Activated naive CD4-positive, alpha-beta T cell treated with anti-CD3 and anti-CD28 coated beads for 36 hours (primary cell): Measurements from ENCODE around the gene SP3. TPM values are rescaled to one million over a fixed set of nuclear protein-coding genes. Genes with fewer than 3 reads are reported as not detected.

Experiments used
- CTCF ChIA-PET: fragments of 350-600 bp; sonication (Branson Sonifier 250); formaldehyde crosslinking; loops from one replicate; lab custom pipeline; 2021; ENCODE audit warnings: antibody characterized with exemption; lab: Charles Lee
- DNase-seq: peaks from one replicate; pipeline ENCODE4 v3.0.0-alpha.2; 2020
- H3K27ac Mint-ChIP-seq: one replicate; pipeline ENCODE4 v1.8.0; 2021; ENCODE audit warnings: mild to moderate bottlenecking, mixed read lengths
- H3K27me3 Mint-ChIP-seq: one replicate; pipeline ENCODE4 v1.8.0; 2021; ENCODE audit warnings: low read depth, mixed read lengths
- H3K36me3 Mint-ChIP-seq: one replicate; pipeline ENCODE4 v1.8.0; 2021; ENCODE audit warnings: low read depth, mixed read lengths
- H3K4me1 Mint-ChIP-seq: one replicate; pipeline ENCODE4 v1.8.0; 2021; ENCODE audit warnings: low read depth, mixed read lengths
- H3K4me3 Mint-ChIP-seq: one replicate; pipeline ENCODE4 v1.8.0; 2021; ENCODE audit warnings: mild to moderate bottlenecking, moderate library complexity, mixed read lengths
- H3K9me3 Mint-ChIP-seq: one replicate; pipeline ENCODE4 v1.8.0; 2021; ENCODE audit warnings: mixed read lengths
- intact Hi-C: fragments of 100-400 bp; cut with micrococcal nuclease; formaldehyde crosslinking; loops from one replicate; pipeline ENCODE4 v1.15.1; 2023
- total RNA-seq, 2 experiments: library from RNA; stranded (reverse); gene quantifications; one replicate each; pipeline ENCODE4 v1.2.3, GENCODE V29; 2021

Gene SP3
- total RNA-seq, 2 experiments from 2014 or later: 89.8 to 99.7 TPM

DNA sequence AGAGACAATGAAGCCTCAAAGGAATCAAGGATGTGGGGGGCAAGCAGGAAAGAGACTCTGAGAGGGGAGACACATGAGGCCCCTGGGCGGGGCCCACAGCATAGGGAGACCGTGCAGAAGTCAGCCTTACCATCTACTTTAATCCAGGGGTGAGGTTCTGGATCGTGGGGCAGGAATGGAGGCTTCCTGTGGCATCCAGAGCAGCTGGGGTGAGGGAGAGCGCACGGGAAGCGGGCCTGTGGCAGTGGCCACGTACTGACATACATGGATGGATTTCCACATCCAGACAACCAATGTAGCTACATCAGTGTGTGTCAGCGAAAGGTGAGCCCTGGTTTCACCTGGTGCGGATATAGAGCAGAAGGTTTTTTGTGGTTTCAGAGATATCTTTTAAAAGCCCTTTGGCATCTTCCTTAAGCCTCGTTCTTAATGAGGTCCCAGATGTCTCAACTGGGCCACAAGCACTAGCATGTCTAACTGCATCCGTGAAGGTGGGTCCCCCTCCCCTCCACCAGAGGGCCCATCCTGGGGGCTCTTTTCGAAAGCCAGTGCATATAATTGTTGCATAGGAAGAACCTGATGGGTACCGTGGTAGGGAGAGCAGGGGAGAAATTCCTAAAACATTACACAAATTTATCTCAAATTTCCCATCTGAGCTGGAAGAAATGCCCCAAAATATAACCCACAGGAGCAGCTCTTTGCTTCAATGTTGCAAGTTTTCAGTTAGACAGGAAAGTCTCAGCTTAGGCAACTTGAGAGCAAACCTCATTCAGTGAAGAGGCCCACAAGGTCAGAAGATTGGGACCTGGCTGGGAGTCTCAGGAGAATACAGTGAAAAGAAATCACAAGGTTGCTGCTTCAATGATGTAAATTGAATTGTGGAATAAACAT lies 90.9 kb downstream of the SP3 start:
- Mint-ChIP-seq H3K9me3 (no peaks in the 10 kb centered on the region), H3K27ac (no peak overlapping the region), H3K36me3 (no peaks in the 10 kb centered on the region), H3K4me3 (no peak overlapping the region), H3K27me3 (peaks cover 4% of the 10 kb centered on the region), H3K4me1 (no peaks in the 10 kb centered on the region)
- intact Hi-C loops: no loop called here
- DNase-seq: no peak
- CTCF ChIA-PET: no interaction called here

- peaks cover 4% of the 10 kb centered on the region for H3K27me3 Mint-ChIP-seq
- no peak for DNase-seq
- H3K9me3 Mint-ChIP-seq: no peaks in the 10 kb centered on the region
- H3K4me3 Mint-ChIP-seq: no peak overlapping the region
- intact Hi-C loops: no loop called here
- H3K36me3 Mint-ChIP-seq: no peaks in the 10 kb centered on the region
- H3K27ac Mint-ChIP-seq: no peak overlapping the region
- no peaks in the 10 kb centered on the region for H3K4me1 Mint-ChIP-seq
- CTCF ChIA-PET: no interaction called here
Measured at GRCh38 chr2:173872714-173873113, 92.5 kb downstream of the SP3 start.

DNA sequence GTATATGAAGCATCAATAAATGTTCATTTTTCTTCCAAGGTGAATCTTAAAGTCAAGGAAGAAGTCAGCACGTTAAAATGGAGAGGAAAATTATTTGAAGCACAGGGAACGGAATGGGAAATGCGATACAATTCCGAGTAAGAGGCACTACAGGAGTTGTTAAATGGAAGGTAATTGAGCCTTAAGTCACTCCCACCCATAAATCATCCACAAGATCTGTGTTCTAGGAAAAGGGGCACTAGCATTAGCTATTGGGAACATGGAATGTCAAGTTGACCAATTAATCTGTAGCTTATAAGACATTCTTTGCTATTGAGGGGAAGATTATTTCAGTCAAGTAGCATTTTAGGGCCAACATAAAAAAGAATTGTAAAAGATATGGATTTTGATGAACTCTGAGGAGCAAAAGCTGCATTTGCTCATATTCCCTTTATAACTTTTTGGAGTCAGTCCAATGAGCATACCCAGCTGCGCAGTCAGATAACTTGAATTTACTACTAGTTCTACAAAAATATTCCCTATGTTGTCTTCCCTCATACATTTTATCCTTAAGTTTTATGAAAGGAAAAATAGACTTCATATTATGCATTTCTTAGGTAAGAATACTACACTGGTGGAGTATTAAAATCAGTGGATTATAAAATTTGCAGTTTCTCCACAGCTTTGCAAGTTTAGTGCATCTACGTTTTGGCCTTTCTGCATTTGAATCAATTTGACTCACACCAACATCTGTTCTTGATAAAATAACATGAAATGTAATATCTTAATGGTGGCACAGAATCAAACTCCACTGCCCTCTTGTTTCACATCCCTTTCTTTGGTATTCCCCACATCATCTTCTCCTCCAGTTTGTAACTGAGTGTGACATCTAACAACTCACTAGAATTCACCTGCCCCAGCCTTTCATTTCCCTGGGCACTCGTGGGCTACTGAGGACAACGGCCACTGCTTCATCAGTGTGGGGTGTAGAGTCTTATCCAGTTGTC lies 95.6 kb downstream of the SP3 start:
- Mint-ChIP-seq H3K27ac (no peak overlapping the region), H3K4me1 (no peaks in the 10 kb centered on the region), H3K36me3 (no peaks in the 10 kb centered on the region), H3K27me3 (no peaks in the 10 kb centered on the region), H3K4me3 (no peak overlapping the region), H3K9me3 (no peaks in the 10 kb centered on the region)
- CTCF ChIA-PET: interaction anchor here (0.6 kb wide), 1 partner anchor 316 kb away, joined by 4 read pairs; no protein-coding TSS in a partner anchor
- DNase-seq: no peak
- intact Hi-C loops: no loop called here

GRCh38 chr2:173868406-173868805 lies 96.8 kb downstream of the SP3 start:
- Mint-ChIP-seq H3K4me3 (no peak overlapping the region), H3K4me1 (no peaks in the 10 kb centered on the region), H3K36me3 (no peaks in the 10 kb centered on the region), H3K27ac (no peak overlapping the region), H3K9me3 (no peaks in the 10 kb centered on the region), H3K27me3 (no peaks in the 10 kb centered on the region)
- intact Hi-C loops: no loop called here
- DNase-seq: no peak
- CTCF ChIA-PET: no interaction called here

- DNase-seq: no peak
- CTCF ChIA-PET: interaction anchor here (1.0 kb wide), 1 partner anchor 18 kb away, joined by 3 read pairs; no protein-coding TSS in a partner anchor
- Mint-ChIP-seq H3K9me3 (no peaks in the 10 kb centered on the region), H3K27me3 (no peaks in the 10 kb centered on the region), H3K27ac (no peak overlapping the region), H3K36me3 (no peaks in the 10 kb centered on the region), H3K4me3 (no peak overlapping the region), H3K4me1 (no peaks in the 10 kb centered on the region)
- intact Hi-C loops: no loop called here
Measured at GRCh38 chr2:173866874-173867618, 98.1 kb downstream of the SP3 start.

DNA sequence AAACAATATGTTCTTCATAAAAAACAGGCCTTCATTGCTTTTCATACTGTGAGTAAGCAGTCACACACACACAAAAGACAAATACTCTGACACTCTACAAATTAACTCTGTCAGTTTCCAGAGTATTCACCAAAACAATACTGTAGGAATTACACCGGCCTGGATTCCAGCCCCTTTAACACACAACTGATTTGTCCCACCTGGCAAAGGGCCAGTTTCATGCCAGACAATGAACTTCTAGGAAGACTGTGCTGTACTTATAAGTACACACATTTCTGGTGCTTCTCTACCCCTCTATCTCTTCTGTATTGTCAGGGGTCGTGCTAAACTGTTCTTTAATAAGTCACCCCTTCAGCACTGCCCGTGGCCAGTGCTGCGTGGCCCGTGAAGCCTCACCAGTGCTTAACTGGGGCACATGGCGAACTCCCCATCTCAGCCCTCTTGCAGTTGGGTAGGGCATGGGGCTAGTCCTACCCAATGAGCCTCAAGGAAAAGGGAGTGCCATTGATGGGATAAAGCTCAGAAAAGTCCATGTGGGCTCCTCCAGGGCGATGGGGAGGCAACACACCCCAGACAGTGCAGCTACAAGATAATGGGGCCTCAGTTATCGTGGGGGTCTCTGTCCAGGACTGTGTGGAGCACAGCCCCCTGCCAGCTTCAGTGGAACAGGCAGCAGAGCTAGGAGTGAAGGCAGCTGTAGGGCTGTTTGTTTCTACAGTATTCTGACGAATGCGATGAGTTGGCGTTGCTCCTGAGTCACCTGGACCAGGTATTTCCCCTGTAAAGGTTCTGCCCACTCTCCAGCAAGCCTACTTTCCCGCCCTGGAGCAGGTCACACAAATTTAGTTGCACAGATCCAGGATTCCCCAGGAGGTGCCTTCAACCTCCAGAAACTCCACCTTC lies 99.0 kb downstream of the SP3 start:
- Mint-ChIP-seq H3K9me3 (no peaks in the 10 kb centered on the region), H3K27me3 (peaks cover 2% of the 10 kb centered on the region), H3K36me3 (no peaks in the 10 kb centered on the region), H3K27ac (no peak overlapping the region), H3K4me1 (no peaks in the 10 kb centered on the region), H3K4me3 (no peak overlapping the region)
- CTCF ChIA-PET: no interaction called here
- DNase-seq: no peak
- intact Hi-C loops: no loop called here

DNA sequence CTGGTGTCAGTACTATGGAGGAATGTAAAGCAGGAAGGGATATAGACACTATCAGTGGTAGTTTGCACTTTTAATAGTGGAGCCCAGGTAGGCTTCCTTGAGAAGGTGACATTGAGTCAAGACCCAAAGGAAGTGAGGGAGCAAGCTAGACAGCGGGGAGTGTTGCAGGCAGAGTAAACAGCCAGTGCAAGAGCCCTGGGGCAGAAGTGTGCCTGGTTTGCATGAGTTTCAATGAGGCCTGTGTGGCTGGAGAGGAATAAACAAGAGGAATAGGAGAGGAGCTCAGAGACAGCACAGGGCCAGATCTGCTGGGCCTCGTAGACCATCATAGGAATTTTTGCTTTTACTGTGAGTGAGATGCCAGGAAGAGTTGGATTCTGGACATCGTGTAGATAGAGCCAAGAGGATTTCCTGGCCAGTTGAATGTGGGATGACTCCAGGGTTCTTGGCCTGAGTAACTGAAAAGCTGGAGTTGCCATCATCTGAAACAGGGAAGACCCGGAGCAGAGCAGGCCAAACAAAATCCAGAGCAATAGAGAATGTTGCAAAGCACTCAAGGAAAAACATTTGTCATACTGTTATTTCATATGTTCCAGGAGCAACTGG lies 102.5 kb downstream of the SP3 start:
- H3K4me3 Mint-ChIP-seq: no peak overlapping the region
- CTCF ChIA-PET: interaction anchor here (1.1 kb wide), 1 partner anchor 9 kb away, joined by 4 read pairs; no protein-coding TSS in a partner anchor
- no peak overlapping the region for H3K27ac Mint-ChIP-seq
- H3K36me3 Mint-ChIP-seq: no peaks in the 10 kb centered on the region
- intact Hi-C loops: no loop called here
- no peak for DNase-seq
- peaks cover 5% of the 10 kb centered on the region for H3K4me1 Mint-ChIP-seq
- H3K9me3 Mint-ChIP-seq: no peaks in the 10 kb centered on the region
- H3K27me3 Mint-ChIP-seq: peaks cover 13% of the 10 kb centered on the region

DNA sequence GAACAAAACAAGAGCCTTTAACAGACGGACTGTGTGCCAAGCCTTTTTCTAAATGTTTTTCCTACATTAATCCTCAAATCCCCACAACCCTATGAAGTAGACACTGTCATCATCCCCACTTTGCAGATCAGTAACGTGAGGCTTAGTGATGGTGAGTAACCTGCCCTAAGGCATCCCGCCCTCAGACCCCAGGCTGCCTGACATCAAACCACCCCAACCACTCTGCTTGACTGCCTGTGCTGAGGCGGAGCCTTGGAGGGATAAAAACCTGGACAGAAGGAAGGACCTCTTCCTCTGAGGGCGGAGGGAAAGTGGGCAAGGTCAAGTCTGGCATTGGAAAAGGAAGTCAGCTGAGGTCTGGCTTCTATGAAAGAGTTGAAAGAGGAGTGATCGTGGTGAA lies 104.6 kb downstream of the SP3 start:
- CTCF ChIA-PET: no interaction called here
- intact Hi-C loops: no loop called here
- H3K27me3 Mint-ChIP-seq: peaks cover 13% of the 10 kb centered on the region

GRCh38 chr2:173860082-173860481 lies 105.1 kb downstream of the SP3 start:
- Mint-ChIP-seq H3K4me3 (no peak overlapping the region), H3K27me3 (peaks cover 13% of the 10 kb centered on the region), H3K9me3 (no peaks in the 10 kb centered on the region), H3K36me3 (no peaks in the 10 kb centered on the region), H3K4me1 (peaks cover 5% of the 10 kb centered on the region), H3K27ac (no peak overlapping the region)
- no peak for DNase-seq
- CTCF ChIA-PET: no interaction called here
- intact Hi-C loops: no loop called here

More for the DNA sequence above, 104.6 kb downstream of the SP3 start:
- Mint-ChIP-seq H3K4me3 (no peak overlapping the region), H3K9me3 (no peaks in the 10 kb centered on the region), H3K27ac (no peak overlapping the region), H3K4me1 (peaks cover 5% of the 10 kb centered on the region), H3K36me3 (no peaks in the 10 kb centered on the region)
- DNase-seq: no peak

DNA sequence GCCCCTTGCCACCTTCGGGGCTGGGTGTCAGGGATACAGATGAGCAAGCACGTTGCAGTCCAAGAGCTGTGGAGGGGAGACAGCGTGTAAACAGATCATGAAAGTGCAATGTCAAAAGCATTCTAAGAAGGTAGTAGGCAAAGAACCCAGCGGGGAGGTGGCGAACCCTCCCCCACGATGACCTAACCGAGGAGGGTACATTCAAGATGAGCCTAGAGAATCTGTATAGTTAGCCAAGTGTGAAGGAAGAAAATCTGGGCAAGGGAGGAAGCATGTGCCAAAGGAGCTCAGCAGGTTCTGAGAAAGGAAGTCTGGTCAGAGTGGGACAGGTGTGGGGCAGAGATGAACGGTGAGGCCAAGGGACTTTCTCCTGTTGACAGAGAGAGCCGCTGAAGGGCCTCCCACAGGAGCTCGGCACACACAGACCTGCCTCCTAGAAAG lies 106.9 kb downstream of the SP3 start:
- Mint-ChIP-seq H3K9me3 (no peaks in the 10 kb centered on the region), H3K4me1 (peaks cover 5% of the 10 kb centered on the region), H3K27me3 (peaks cover 13% of the 10 kb centered on the region), H3K36me3 (no peaks in the 10 kb centered on the region), H3K4me3 (no peak overlapping the region), H3K27ac (no peak overlapping the region)
- intact Hi-C loops: no loop called here
- no peak for DNase-seq
- CTCF ChIA-PET: no interaction called here
